ENCODE data around the gene C10orf105. TPM values are rescaled to one million over a fixed set of nuclear protein-coding genes. Genes with fewer than 3 reads are reported as not detected.

C10orf105 gene
- total and polyA plus RNA-seq, 2 donors (not counting 1 experiment from before 2014, with no cell fraction given): under 0.01 to 0.14 TPM

DNA sequence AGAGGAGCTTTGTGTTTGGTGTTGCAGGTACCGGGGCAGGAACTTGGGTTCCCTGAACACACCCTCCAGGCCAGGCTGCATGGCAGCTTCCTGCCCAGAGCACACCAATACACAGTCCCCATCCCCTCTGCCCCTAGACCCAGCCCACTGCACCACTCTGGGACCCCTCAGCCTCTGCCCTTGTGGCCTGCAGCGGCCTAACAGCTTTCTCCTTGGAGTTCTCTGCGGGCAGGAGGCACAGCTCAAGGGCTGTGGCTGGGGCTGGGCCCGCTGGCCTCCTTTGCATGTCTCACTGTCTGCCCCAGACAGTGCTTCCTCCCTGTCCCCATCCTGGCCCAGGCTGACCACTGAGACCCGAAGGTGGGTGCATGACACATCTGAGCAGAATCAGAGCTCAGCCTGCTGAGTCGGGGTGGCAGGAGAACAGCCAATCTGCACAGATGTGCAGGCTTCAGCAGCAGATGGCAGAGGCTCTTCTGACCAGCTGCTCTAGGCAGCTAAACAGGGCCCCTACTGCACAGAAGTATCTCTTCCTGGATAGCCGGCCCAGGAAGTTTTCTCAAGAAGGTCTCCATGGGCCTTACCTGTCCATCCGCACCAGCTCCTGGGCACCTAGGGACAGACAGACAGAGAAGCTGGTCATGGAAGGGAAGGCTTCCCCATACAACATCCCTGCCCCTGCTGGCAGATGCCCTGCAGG lies 33.0 kb upstream of the C10orf105 start:
- TF ChIP-seq, protein P1, sequence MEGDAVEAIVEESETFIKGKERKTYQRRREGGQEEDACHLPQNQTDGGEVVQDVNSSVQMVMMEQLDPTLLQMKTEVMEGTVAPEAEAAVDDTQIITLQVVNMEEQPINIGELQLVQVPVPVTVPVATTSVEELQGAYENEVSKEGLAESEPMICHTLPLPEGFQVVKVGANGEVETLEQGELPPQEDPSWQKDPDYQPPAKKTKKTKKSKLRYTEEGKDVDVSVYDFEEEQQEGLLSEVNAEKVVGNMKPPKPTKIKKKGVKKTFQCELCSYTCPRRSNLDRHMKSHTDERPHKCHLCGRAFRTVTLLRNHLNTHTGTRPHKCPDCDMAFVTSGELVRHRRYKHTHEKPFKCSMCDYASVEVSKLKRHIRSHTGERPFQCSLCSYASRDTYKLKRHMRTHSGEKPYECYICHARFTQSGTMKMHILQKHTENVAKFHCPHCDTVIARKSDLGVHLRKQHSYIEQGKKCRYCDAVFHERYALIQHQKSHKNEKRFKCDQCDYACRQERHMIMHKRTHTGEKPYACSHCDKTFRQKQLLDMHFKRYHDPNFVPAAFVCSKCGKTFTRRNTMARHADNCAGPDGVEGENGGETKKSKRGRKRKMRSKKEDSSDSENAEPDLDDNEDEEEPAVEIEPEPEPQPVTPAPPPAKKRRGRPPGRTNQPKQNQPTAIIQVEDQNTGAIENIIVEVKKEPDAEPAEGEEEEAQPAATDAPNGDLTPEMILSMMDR (conservative IDR thresholded peaks at IDR 0.05 in 1 of 2, IDR thresholded peaks at IDR 0.05 in 1 of 2; ENCODE audit: low read depth in 1 of 2, low read length in 2 of 2): no peak
- no peak for TF ChIP-seq EZH2 (IDR thresholded peaks at IDR 0.05; ENCODE audit: low read length, missing control alignments)
- no peaks in the 10 kb centered on the region for H3K27me3 ChIP-seq (ENCODE audit: control insufficient read depth, insufficient read depth, low read length)
- no peaks in the 10 kb centered on the region for H4K20me1 ChIP-seq (ENCODE audit: control insufficient read depth, extremely low read depth, insufficient read depth, low read length)
- no peak overlapping the region for H3K4me3 ChIP-seq (replicated peaks in 1 of 4; ENCODE audit: control extremely low read depth in 1 of 4, insufficient read depth in 1 of 4, low read depth in 3 of 4, low read length in 4 of 4)
- no peak overlapping the region for H2AFZ ChIP-seq (ENCODE audit: low read length)
- no peaks in the 10 kb centered on the region for H3K79me2 ChIP-seq (ENCODE audit: control insufficient read depth, insufficient read depth, low read length)
- no peak for DNase-seq (ENCODE audit: low read depth in 2 of 2)
- H3K9ac ChIP-seq (ENCODE audit: insufficient read depth, low read length): no peak overlapping the region
- no peaks in the 10 kb centered on the region for H3K36me3 ChIP-seq (ENCODE audit: control insufficient read depth, insufficient read depth, low read length)
- H3K4me2 ChIP-seq (ENCODE audit: extremely low read depth, insufficient read depth, low read length): no peak overlapping the region
- H3K9me3 ChIP-seq (ENCODE audit: control insufficient read depth, insufficient read depth, low read depth, low read length): no peaks in the 10 kb centered on the region
- no peak overlapping the region for H3K27ac ChIP-seq (ENCODE audit: insufficient read depth, low read length)
- H3K4me1 ChIP-seq (ENCODE audit: control insufficient read depth, extremely low read depth, insufficient read depth, low read length): no peaks in the 10 kb centered on the region

DNA sequence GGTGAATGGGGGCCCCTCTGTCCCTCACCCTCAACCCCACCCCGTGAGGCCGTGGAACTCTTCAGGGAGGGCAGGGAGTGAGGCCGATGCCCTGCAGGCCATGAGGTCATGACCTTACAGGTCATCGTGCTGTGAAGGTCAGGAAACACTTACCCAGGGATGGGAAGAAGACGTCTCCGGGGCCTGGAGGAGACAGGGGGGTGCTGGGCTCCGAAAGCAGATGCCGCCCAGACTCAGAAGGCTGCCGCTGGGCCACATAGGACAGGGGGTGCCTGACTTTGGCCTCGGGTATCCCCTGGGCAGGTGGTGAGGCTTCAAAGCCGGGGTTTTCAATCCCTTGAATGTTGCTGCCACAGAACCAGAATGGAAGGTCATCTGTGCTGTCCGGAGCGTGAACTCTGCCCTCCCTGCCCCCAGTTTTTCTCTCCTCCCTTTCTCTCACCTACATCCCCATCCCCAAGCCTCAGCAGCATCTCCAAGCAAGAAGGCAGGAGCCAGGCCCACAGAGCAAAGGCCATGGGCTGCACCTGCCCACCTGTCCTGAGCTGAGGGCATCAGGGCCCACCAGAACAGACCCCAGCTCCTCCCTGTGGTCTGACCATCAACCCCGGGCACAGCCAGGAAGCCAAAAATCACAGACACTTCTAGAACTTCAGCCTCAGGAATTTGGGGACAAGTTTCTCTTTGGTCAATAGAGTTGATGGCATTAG lies 32.1 kb upstream of the C10orf105 start:
- TF ChIP-seq, protein P1 (conservative IDR thresholded peaks at IDR 0.05 in 1 of 2, IDR thresholded peaks at IDR 0.05 in 1 of 2; ENCODE audit: low read depth in 1 of 2, low read length in 2 of 2): no peak
- no peak for TF ChIP-seq EZH2 (IDR thresholded peaks at IDR 0.05; ENCODE audit: low read length, missing control alignments)

DNA sequence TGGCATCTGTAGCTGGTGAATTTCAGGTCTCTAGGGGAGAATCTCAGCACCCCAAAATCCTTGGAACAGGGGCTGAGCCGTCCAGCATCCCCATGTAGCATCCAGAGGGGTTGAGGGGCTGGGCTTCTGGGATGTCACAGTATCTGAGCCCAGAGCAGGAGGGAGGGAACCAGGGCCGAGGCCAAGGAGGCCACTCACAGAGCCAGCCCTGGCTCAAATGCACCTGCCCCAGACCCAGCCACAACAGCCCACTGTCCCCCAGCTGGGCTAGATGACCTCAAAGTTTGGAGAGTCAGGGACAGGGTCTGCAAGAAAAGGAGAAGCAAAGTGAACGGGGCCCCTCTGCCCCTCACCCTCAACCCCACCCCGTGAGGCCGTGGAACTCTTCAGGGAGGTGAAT lies 31.4 kb upstream of the C10orf105 start:
- H3K9me3 ChIP-seq (ENCODE audit: control insufficient read depth, insufficient read depth, low read depth, low read length): no peaks in the 10 kb centered on the region
- DNase-seq (ENCODE audit: low read depth in 2 of 2): no peak
- no peaks in the 10 kb centered on the region for H4K20me1 ChIP-seq (ENCODE audit: control insufficient read depth, extremely low read depth, insufficient read depth, low read length)
- H3K27me3 ChIP-seq (ENCODE audit: control insufficient read depth, insufficient read depth, low read length): no peaks in the 10 kb centered on the region
- H3K4me2 ChIP-seq (ENCODE audit: extremely low read depth, insufficient read depth, low read length): no peak overlapping the region
- H3K4me1 ChIP-seq (ENCODE audit: control insufficient read depth, extremely low read depth, insufficient read depth, low read length): no peaks in the 10 kb centered on the region
- TF ChIP-seq EZH2 (IDR thresholded peaks at IDR 0.05; ENCODE audit: low read length, missing control alignments): no peak
- TF ChIP-seq, protein P1 (conservative IDR thresholded peaks at IDR 0.05 in 1 of 2, IDR thresholded peaks at IDR 0.05 in 1 of 2; ENCODE audit: low read depth in 1 of 2, low read length in 2 of 2): no peak
- H2AFZ ChIP-seq (ENCODE audit: low read length): no peak overlapping the region
- no peak overlapping the region for H3K4me3 ChIP-seq (replicated peaks in 1 of 4; ENCODE audit: control extremely low read depth in 1 of 4, insufficient read depth in 1 of 4, low read depth in 3 of 4, low read length in 4 of 4)
- no peaks in the 10 kb centered on the region for H3K79me2 ChIP-seq (ENCODE audit: control insufficient read depth, insufficient read depth, low read length)
- H3K9ac ChIP-seq (ENCODE audit: insufficient read depth, low read length): no peak overlapping the region
- no peak overlapping the region for H3K27ac ChIP-seq (ENCODE audit: insufficient read depth, low read length)
- no peaks in the 10 kb centered on the region for H3K36me3 ChIP-seq (ENCODE audit: control insufficient read depth, insufficient read depth, low read length)

More for the DNA sequence above, 32.1 kb upstream of the C10orf105 start:
- H4K20me1 ChIP-seq (ENCODE audit: control insufficient read depth, extremely low read depth, insufficient read depth, low read length): no peaks in the 10 kb centered on the region
- no peaks in the 10 kb centered on the region for H3K9me3 ChIP-seq (ENCODE audit: control insufficient read depth, insufficient read depth, low read depth, low read length)
- no peak overlapping the region for H3K4me3 ChIP-seq (replicated peaks in 1 of 4; ENCODE audit: control extremely low read depth in 1 of 4, insufficient read depth in 1 of 4, low read depth in 3 of 4, low read length in 4 of 4)
- H3K27me3 ChIP-seq (ENCODE audit: control insufficient read depth, insufficient read depth, low read length): no peaks in the 10 kb centered on the region
- no peak overlapping the region for H3K4me2 ChIP-seq (ENCODE audit: extremely low read depth, insufficient read depth, low read length)
- H3K79me2 ChIP-seq (ENCODE audit: control insufficient read depth, insufficient read depth, low read length): no peaks in the 10 kb centered on the region
- no peaks in the 10 kb centered on the region for H3K36me3 ChIP-seq (ENCODE audit: control insufficient read depth, insufficient read depth, low read length)
- no peak for DNase-seq (ENCODE audit: low read depth in 2 of 2)
- H3K4me1 ChIP-seq (ENCODE audit: control insufficient read depth, extremely low read depth, insufficient read depth, low read length): no peaks in the 10 kb centered on the region
- no peak overlapping the region for H3K9ac ChIP-seq (ENCODE audit: insufficient read depth, low read length)
- H3K27ac ChIP-seq (ENCODE audit: insufficient read depth, low read length): no peak overlapping the region
- H2AFZ ChIP-seq (ENCODE audit: low read length): no peak overlapping the region

Measured in fibroblast of lung (primary cell).